IPS-NIHi11 (cell line): ENCODE results near the gene GPR35.
"Not testable (repeated sequence)": the region's sequence is repeated elsewhere in the genome, so short reads cannot be mapped to it uniquely, and the experiment has no call there.

ENCODE experiments used
- DNase-seq: peaks from one replicate; pipeline ENCODE4 v3.0.0; 2012; ENCODE audit warnings: mixed read lengths, low spot score

Gene GPR35

GRCh38 chr2:240662681-240663080, 37.4 kb downstream of the GPR35 start:
- no peak for DNase-seq

DNA sequence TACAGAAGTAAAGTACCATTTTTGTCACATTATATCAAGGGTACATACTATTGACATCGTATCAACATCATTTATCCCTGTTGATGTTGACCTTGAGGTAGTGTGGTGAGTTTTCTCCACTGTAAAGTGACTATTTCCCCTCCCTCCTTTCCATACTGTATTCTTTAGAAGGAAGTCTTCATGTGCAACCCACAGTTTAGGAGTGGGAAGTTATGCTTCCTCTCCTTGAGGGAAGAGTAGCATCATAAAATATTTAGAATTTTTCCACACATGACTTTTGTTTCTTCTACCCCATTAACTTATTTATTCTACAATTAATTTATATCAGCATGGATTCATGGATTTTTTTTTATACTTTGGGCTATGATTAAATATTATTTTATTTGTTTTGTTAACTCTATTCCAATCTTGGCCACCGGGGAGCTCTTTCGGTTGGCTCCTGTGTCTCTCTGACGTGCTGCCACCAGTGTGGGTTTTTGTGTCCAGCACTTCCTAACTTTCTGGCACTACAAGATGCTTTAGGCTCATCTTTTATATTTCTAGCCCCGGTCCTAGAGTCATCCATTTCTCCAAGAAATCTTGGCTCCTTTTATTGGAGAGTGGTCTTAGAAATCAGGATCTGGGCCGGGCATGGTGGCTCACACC, 38.4 kb downstream of the GPR35 start:
- DNase-seq = no peak

DNA sequence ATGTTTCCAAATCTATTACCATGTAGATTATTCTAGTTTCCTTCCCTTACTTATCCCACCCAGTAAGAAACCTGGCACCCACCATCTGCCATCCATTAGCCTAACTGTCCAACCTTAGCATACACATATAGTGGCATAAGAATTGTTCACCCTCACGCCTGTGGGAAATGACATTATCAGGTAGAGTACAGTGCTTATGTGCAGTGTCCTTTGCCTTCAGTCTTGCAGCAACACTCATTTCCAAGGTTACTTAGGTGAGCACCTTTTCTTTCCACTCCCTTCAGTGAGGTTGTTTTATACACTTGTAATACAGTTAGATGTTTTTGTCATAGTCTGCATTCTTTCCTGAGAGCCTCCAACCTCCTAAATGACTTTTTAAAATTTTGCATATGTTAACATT, 39.3 kb downstream of the GPR35 start:
- DNase-seq = no peak

- DNase-seq = no peak
These were observed 45.1 kb downstream of the GPR35 start for GRCh38 chr2:240670402-240670801.

GRCh38 chr2:240670950-240671349, 45.7 kb downstream of the GPR35 start:
- DNase-seq = no peak

DNA sequence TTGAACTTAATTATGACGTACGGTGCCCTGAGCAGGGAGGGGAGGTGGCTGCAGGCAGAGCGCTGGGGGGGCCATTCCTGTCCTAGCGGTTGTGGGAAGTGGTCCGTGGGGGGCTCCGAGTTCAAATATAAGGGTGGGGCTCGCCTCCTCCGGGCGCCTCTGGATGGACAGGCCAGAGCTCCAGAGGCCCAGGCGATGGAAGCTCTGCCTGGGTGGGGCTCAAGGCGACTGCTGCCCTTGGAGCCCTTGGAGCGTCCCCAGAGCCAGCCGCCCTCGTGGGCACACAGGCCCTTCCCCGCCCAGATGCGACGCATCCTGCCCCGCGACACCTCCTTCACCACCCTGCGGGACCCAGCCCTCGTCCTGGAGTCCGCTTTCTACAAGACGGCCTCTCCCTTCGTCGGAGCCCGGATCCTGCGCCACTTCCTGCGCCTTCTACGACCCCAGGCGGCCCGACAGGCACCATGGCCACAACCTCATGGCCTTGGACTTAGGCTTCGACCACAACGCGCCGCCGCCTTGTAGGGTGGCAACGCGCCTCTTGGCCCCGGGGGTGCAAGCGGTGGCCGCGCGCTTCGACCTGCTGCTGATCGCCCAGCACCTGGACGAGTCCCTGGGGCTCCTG, 46.9 kb downstream of the GPR35 start:
- peak; percentile 35 for DNase-seq

GRCh38 chr2:240672701-240673190, 47.5 kb downstream of the GPR35 start:
- DNase-seq = peak; percentile 69

DNA sequence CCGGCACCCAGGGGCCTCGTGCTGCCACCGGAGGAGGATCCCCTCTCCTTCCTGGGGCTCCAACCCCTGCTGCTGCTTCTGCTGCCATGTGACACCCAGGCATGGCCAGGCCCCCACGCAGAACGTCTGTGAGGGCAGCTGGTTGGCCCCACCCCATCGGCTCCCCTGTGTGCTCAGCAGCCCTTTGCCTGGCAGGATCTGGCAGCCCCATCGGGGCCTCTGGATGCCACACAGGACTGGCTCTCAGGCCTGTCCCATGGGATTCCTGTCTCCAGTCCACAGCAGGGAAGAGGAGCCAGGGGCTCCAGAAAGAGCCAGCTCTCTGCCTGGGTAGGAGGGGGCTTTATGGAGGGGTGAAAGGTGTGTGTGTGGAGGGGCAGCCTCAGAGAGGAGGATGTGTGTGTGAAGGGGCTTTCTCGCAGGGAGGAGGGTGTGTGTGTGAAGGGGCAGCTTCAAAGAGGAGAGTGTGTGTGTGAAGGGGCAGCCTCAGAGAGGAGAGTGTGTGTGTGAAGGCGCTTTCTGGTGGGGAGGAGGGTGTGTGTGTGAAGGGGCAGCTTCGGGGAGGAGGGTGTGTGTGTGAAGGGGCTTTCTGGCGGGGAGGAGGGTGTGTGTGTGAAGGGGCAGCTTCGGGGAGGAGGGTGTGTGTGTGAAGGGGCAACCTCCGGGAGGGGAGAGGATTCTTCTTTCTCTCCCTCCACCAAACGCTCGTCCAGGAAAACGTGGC, 49.3 kb downstream of the GPR35 start:
- DNase-seq = not testable (repeated sequence)

DNA sequence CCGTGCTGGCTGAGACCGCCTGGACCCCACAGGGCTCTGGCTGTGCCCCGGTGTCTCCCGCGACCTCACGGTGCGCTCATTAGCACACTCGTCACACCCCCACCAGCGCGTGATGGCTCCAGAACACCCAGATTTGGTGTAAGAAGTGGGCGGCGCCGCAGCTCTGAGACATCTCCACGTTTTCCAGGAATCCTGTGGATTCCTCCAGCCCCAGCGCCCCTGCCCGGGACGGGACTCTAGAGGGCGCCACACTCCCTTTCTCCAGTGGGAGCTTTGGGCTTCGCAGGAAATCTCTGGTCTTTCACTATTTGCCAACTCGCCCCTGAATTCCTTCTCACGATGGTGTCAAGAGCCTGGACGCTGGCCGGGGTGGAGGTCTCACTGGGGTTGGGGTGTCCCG, 50.1 kb downstream of the GPR35 start:
- DNase-seq = not testable (repeated sequence)

- DNase-seq = not testable (repeated sequence)
These were observed 52.8 kb downstream of the GPR35 start for GRCh38 chr2:240678043-240678442.

DNA sequence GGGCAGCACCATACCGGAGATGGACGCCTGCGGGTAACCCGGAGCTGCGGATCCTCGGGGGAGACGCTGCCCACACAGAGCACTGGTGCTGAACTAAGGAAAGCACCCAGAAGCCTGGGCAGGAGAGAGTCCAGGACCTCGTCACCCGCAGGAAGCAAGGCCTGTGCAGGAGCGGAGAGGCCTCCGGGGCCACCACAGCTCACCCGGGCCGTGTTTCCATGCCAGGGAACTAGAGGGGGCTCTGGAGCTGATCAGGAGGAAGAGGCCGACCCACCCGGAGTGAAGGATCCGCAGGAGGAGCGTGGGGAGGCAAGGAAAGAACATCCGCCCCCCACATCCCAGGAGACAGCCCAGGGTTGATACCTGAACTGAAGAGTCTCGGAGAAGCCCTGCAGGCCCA, 53.6 kb downstream of the GPR35 start:
- not testable (repeated sequence) for DNase-seq

DNA sequence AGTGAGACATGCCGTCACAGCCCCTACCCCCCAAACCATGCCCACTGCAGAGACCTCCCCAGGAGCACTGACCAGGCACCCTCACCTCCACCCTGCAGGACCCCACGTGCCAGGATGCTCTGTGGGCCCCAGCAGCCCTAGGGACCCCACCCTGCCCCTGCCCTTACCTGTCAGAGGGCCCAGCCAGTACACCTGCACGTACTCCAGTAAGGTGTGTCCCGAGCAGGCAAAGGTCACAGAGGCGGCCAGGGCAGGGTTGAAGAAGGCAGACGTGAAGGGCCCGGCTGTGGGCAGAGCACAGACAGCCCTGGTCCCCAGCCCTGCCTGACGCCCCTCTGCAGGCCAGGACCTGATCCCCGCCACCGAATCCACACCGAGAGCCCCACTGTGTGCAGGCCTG, 54.9 kb downstream of the GPR35 start:
- not testable (repeated sequence) for DNase-seq
